Loucy (cell line): Measurements from ENCODE around the gene VSIG10L2.

Experiments
- H2AFZ ChIP-seq: fragments of 200-600 bp; sonication (generic); 2 replicates; pipeline ENCODE4 v1.6.0; 2016; ENCODE audit warnings: antibody characterized with exemption, mild to moderate bottlenecking, low read length, moderate library complexity
- H3F3A ChIP-seq: fragments of 200-600 bp; 2 replicates; pipeline ENCODE4 v1.6.0; 2016; ENCODE audit warnings: antibody characterized with exemption, low read depth, mild to moderate bottlenecking
- H3K27me3 ChIP-seq: fragments of 200-600 bp; sonication (generic); 2 replicates; pipeline ENCODE4 v1.6.1; 2014; ENCODE audit warnings: low read length, mild to moderate bottlenecking; ENCODE audit not compliant: insufficient read depth, poor library complexity, severe bottlenecking
- H3K36me3 ChIP-seq: fragments of 200-600 bp; sonication (generic); 2 replicates; pipeline ENCODE4 v1.6.1; 2016; ENCODE audit warnings: low read length; ENCODE audit not compliant: insufficient read depth
- H3K4me1 ChIP-seq: fragments of 200-600 bp; sonication (generic); 2 replicates; pipeline ENCODE4 v1.5.1; 2014; ENCODE audit warnings: low read length, mild to moderate bottlenecking; ENCODE audit not compliant: insufficient read depth, poor library complexity, severe bottlenecking
- H3K4me2 ChIP-seq: fragments of 200-600 bp; sonication (generic); 2 replicates; pipeline ENCODE4 v1.6.0; 2014; ENCODE audit warnings: antibody characterized with exemption, low read length, low read depth, mild to moderate bottlenecking; ENCODE audit not compliant: poor library complexity, severe bottlenecking
- H3K4me3 ChIP-seq: fragments of 200-600 bp; sonication (generic); 2 replicates; pipeline ENCODE4 v1.5.1; 2014; ENCODE audit warnings: low read length, mild to moderate bottlenecking, mixed read lengths; ENCODE audit not compliant: poor library complexity, severe bottlenecking
- H3K79me2 ChIP-seq: fragments of 200-600 bp; sonication (generic); 2 replicates; pipeline ENCODE4 v1.6.1; 2014; ENCODE audit warnings: low read length; ENCODE audit not compliant: insufficient read depth
- H3K9ac ChIP-seq: fragments of 200-600 bp; sonication (generic); 2 replicates; pipeline ENCODE4 v1.6.0; 2014; ENCODE audit warnings: mild to moderate bottlenecking, low read depth, low read length, moderate library complexity; ENCODE audit not compliant: poor library complexity, severe bottlenecking
- H3K9me2 ChIP-seq: fragments of 200-600 bp; sonication (generic); replicated peaks from 2 replicates; pipeline ENCODE4 v1.6.1; 2016; ENCODE audit warnings: low read depth, low read length, mixed read lengths
- H3K9me3 ChIP-seq: fragments of 200-600 bp; sonication (generic); 2 replicates; pipeline ENCODE4 v1.6.1; 2014; ENCODE audit warnings: mild to moderate bottlenecking, antibody characterized with exemption, low read length, low read depth; ENCODE audit not compliant: insufficient read depth
- H4K20me1 ChIP-seq: fragments of 200-600 bp; sonication (generic); 2 replicates; pipeline ENCODE4 v1.6.0; 2014; ENCODE audit warnings: antibody characterized with exemption, low read length, mild to moderate bottlenecking; ENCODE audit not compliant: insufficient read depth, poor library complexity, severe bottlenecking
- EZH2phosphoT487 ChIP-seq: fragments of 200-600 bp; IDR thresholded peaks from 2 replicates; pipeline ENCODE4 v1.6.1; 2018; ENCODE audit warnings: antibody characterized with exemption, mild to moderate bottlenecking, moderate library complexity, borderline replicate concordance
- TF ChIP-seq, protein P1 (sequence below): fragments of 200-600 bp; sonication (generic); conservative IDR thresholded peaks from 2 replicates; pipeline ENCODE4 v1.5.1; 2014; ENCODE audit warnings: mild to moderate bottlenecking, antibody characterized with exemption, low read length

VSIG10L2 gene

DNA sequence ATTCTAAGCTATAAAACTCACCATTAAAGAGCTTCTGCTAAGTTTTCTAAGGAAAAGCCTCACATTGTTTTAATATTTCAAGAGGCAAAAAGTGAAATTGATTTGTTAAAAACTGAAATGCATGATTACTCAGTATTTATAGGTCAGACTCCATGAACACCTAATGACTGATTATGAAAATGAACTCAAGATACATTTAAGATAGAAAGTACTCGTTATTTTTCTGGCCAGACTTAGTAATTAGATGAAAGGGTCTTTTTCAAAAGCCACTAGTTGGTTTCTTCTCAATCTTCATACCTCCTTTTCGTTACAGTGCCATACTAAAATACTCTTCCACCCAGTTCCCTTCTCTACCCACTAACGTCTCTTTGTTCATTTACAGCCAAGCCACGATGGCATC lies 56.3 kb downstream of the VSIG10L2 start:
- no peak overlapping the region for H3K4me3 ChIP-seq
- H3F3A ChIP-seq: no peaks in the 10 kb centered on the region
- H3K4me2 ChIP-seq: no peak overlapping the region
- TF ChIP-seq, protein P1, sequence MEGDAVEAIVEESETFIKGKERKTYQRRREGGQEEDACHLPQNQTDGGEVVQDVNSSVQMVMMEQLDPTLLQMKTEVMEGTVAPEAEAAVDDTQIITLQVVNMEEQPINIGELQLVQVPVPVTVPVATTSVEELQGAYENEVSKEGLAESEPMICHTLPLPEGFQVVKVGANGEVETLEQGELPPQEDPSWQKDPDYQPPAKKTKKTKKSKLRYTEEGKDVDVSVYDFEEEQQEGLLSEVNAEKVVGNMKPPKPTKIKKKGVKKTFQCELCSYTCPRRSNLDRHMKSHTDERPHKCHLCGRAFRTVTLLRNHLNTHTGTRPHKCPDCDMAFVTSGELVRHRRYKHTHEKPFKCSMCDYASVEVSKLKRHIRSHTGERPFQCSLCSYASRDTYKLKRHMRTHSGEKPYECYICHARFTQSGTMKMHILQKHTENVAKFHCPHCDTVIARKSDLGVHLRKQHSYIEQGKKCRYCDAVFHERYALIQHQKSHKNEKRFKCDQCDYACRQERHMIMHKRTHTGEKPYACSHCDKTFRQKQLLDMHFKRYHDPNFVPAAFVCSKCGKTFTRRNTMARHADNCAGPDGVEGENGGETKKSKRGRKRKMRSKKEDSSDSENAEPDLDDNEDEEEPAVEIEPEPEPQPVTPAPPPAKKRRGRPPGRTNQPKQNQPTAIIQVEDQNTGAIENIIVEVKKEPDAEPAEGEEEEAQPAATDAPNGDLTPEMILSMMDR: no peak
- TF ChIP-seq EZH2phosphoT487: no peak
- no peak overlapping the region for H3K9ac ChIP-seq
- H3K9me3 ChIP-seq: no peaks in the 10 kb centered on the region
- H4K20me1 ChIP-seq: no peaks in the 10 kb centered on the region
- no peaks in the 10 kb centered on the region for H3K4me1 ChIP-seq
- no peaks in the 10 kb centered on the region for H3K36me3 ChIP-seq
- H3K79me2 ChIP-seq: no peaks in the 10 kb centered on the region
- no peak overlapping the region for H2AFZ ChIP-seq
- no peaks in the 10 kb centered on the region for H3K9me2 ChIP-seq
- H3K27me3 ChIP-seq: no peaks in the 10 kb centered on the region
